HT1080 (cell line): ENCODE results near the gene CCDC127. TPM values are rescaled to one million over a fixed set of nuclear protein-coding genes. Genes with fewer than 3 reads are reported as not detected.
"Not testable (repeated sequence)": the region's sequence is repeated elsewhere in the genome, so short reads cannot be mapped to it uniquely, and the experiment has no call there.

Experiments
- DNase-seq: peaks from one replicate; pipeline ENCODE4 v3.0.0-alpha.2; 2015; ENCODE audit warnings: low read depth
- total RNA-seq: library from RNA; depleted of rRNA; stranded (reverse); fragments of >200 nt; shearing (Covaris generic); gene quantifications from 2 replicates; pipeline ENCODE4 v1.2.3, GENCODE V29; 2014

The CCDC127 gene
- total RNA-seq, 1 experiment from 2014 or later: 4.1 TPM

DNA sequence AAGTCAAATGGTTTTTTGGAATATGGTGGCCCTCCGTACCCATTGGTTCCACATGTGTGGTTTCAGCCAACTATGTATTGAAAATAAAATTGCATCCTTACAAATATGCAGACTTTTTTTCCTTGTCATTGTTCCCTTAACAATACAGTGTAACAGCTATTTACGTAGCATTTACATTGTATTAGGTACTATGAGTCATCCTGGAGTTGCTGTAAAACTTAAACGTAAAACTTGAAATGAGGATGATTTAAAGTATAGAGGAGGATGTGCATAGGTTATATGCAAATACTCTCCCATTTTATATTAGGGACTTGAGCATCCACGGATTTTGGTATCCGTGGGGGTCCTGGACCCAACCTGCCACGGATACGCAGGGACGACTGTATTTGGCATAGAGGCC is 16.5 kb upstream of the CCDC127 start:
- no peak for DNase-seq

DNA sequence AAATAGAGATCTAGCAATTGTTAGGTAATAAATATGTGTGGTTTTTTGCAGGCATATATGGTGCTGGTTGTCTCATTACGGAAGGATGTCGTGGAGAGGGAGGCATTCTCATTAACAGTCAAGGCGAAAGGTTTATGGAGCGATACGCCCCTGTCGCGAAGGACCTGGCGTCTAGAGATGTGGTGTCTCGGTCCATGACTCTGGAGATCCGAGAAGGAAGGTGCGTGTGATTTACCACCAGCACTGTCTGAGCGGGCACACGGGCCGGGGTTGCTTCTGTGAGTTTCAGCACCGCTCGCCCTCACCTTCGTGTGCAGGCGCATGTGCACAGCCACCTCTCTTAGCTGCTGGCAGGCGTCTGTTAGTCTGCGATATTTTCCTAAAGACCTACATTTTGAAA is 15.5 kb upstream of the CCDC127 start:
- DNase-seq: not testable (repeated sequence)

DNA sequence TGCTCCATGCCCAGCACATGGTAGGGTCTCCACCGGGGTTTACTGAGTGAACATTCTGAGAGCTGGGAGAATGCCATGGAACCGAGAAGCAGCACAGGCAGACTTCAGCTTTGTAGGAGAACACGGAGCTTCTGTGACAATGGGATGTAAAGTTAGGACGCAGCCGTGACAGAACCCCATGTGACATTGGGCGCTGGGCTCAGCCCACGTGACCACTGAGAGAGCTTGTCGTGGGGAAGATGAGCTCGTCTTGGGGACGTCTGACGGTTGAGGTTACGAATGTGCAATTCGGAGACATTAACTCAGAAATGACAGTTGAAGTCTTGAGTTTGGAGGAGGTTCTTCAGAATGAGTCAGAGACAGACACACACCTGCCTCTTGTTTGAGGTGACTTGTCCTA is 13.7 kb upstream of the CCDC127 start:
- DNase-seq: no peak

DNA sequence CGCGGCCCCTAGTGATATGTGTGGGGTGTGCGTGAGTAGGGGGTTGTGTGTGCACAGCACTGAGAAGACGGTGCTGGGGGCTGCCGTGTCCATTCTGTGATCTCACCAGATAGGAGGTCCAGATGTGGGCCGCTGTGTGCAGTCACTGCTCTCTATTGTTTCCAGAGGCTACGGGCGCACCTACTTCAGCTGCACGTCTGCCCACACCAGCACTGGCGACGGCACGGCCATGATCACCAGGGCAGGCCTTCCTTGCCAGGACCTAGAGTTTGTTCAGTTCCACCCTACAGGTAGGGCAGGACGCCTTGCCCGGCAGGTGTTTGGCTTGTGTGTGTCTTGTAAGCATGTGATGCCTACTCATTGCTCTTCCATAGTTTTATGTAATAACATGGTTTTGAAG is 12.8 kb upstream of the CCDC127 start:
- DNase-seq: no peak

DNA sequence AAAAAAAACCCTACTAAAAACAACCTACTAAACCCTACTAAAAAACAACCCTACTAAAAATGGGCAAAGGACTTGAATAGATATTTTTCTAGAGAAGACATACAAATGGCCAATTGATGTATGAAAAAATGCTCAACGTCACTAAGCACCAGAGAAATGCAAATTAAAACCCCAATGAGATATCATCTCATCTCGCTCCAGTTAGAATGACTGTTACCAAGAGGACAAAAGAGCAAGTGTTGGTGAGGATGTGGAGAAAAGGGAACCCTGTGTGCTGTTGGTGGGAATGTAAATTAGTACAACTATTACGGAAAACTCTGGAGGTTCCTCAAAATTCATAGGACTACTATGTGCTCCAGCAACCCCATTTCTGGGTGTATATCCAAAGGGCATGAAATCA is 10.9 kb upstream of the CCDC127 start:
- no peak for DNase-seq

DNA sequence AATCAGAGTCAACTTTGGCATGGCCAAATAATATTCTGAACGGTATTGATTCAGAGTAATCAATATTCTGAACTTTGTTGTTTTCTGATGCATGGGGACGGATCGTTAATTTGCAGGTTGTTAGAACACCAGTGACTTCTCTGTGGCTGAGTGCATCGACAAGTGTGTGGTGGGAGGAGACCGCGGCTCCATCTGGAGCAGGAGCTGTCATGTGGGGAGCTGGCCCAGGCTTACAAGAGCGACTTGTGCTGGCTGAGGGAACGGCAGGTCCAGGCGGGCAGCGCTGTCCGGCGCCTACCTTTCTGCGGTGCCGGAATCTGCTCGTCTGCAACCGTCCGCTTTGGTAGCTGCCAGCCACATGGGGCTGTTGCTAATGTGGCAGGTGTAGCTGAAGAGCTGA is 9.4 kb upstream of the CCDC127 start:
- DNase-seq: not testable (repeated sequence)

DNA sequence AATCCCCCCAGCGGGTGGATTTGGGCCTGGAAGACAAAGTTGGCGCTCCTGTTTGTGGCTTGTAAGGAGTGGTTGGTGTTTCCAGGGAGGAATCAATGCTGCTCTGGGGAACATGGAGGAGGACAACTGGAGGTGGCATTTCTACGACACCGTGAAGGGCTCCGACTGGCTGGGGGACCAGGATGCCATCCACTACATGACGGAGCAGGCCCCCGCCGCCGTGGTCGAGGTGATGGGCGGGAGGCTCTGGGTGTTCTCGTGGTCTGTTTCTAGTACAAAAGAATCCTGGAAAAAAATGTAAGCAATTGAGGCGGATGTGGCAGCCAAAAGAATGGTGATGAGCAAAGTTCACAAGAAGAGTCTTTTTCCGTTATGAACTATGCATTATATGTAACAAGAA is 7.4 kb upstream of the CCDC127 start:
- no peak for DNase-seq

DNA sequence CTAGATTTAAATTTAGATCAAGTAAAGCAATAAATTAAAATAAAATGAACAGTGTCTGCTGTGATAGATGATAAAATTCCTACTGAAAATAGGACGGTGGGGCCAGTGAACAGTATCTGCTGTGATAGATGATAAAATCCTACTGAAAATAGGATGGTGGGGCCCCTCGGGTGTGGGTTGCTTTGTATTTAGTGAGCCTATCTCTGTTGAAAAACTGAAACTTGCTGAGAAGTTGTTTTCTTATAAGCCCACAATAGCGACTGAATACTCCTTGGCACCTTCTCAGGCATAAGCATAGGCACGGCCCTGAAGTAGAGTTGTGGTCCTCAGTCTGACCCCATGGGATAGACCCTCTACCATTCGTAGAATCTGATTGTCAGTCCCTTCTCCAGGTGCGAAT is 5.8 kb upstream of the CCDC127 start:
- no peak for DNase-seq

DNA sequence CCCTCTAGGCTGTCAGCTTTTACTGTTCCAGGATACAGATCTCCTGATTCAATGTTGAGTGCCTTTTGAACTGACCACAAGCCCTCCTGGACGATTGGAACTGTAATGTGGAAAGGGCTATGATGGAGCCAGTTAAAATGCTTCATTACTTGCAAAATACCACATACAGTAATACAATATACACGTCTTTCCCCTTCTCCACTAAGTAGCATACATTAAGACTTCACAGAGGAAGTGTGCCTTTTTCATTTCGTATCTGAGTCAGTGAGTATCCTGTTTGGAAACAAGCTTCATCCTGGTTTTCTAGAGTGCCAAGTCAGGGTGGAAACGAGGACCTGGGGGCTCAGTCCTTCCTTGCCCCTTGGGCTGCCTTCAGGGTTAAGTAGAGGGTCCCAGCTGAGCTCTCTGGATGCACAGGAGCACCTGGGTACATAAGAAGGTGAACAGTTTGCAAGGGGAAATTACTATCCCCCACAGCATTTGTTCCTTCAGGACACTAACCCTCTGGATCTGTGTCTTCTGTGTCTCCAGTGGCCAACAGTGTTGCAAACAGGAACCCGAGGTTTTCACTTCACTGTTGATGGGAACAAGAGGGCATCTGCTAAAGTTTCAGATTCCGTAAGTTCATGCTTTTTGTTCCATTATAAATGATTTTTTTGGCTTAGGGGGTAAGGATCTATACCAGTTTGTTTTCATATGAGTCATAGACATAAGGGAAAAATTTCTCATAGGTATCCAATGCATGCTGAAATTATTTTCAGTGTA is 5.2 kb upstream of the CCDC127 start:
- peak; percentile 66 for DNase-seq

DNA sequence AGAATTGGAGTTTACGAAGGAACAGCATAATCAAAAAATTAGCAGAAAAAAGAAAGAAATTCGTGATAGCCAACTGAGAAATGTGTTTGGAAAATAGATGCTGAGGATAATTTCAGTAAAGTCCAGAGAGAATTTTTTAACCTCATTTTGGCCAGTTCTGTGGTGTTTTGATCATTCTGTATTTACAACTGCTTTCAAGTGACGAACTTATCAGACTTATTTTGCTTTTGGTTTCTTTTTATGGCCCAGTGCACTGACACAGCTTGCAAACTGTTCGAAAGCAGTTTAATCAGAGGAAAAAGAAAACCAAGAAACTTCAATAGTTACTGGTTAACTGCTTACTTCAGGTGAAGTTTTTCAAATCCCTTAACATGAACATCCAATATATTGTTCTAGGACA is 2.0 kb upstream of the CCDC127 start:
- DNase-seq: no peak

DNA sequence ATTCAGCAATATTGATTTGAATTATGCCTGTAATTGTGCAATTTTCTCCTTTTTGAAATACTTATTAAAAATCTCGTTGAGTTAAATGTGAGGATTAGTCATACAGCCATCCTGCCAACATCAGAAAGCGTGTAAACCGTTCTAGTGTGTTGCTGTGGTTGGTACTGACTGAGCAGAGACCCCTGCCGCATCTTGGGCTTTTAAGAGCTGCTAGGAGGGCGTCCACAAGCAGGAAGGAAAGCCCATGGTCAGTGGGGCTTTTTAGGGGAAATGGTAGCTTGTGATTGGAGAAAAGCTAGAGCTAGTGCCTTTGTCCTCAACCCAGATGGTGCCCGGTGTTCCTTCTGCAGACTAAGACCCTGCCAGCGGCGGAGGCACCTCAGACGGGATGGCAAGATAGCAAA is 1.5 kb upstream of the CCDC127 start:
- DNase-seq: peak; percentile 47

DNA sequence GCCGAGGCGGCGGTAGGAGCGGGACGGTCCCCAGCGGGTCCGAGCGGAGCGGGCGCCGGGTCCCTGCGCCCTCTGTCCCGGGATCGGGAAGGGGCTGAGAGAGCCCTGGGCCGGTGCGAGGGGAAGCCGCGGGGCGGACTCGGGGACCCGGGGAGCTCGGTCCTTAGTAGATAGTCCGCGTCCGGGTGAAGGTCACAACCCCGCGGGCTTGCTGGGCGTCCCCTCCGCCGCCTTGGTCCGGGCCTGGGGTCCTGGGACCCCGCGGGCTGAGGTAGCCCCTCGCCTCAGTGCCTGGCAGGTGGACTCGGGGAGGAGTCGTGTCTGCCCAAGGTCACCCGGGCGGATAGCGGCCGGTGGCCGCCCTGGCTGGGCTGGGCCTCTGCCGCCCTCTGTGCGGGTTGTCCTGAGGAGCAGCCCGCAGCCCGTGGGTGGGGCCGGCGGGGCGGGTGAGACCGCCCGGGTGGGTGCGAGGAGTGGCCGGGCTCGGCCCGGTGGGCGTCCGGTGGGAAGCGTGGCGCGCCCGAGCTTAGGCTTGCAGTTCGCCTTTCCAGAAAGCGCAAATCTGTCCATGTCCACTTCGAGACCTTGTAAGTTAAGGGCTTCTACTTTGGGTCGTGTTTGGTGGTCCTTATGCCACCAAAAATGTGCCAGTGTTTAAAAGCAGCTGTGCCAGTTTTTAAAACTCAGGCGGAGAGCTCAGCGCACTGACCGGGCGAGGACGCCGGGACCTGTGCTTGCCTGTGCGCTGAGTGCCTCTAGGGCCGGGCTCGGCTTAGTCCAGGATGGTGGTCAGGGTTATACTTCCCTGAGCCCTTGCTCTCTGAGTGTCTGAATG is 721 bp upstream of the CCDC127 start:
- peak; percentile 34 for DNase-seq

DNA sequence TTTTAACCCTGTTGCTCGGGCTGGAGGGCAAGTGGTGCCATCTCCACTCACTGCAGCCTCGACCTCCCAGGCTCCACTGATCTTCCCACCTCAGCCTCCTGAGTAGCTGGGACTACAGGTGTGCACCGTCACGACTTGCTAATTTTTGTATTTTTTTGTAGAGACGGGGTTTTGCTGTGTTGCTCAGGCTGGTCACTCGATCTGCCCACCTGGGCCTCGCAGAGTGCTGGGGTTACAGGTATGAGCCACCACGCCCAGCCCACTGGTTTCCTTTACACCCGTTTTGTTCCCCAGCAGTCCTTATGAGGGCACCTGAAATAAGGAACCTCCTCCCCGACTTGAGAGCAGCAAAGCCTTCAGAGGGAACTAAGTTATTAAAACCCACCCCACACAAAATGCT is 1.9 kb downstream of the CCDC127 start:
- DNase-seq: not testable (repeated sequence)

DNA sequence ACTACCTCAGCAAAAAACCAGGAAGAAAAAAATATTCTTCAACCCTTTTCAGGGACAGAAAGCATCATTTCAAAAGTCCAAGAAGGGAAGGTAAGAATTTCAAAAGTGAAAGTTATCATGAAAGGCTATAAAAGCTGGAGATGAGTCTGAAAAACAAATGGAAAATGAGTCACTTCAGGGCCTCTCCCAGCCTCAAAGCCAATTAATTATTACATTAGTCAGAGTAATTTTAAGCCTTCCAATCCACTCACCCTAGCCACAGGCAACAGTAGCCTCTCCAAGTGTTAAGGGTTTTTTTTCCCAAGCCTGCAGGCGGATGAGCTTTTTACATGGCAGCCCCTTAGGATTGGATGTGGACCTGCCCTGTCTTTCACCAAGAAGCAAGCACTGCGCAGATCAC is 2.7 kb downstream of the CCDC127 start:
- peak; percentile 44 for DNase-seq

DNA sequence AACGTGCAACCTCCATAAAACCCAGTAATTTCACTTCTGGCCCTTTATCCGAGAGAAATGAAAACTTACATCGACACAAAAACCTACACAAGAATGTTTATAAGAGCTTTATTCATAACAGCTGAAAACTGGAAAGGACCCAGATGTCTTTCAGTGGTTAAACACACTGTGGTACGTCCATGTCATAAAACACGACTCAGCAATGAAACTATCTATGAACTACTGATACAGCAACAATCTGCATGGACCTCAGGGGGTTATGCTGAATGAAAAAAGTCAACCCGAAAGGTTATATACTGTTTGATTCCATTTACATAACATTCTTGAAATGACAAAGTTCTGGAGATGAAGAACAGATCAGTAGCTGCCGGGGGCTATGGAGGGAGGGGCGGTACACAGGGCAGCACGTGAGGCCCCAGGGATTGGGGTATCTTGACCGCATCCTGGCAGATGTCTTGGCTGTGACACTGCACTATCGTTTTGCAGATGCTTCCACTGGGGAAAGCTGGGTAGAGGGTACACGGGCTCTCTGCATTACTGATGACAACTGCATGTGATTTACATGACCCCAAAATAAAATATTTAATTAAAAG is 4.1 kb downstream of the CCDC127 start:
- DNase-seq: no peak

DNA sequence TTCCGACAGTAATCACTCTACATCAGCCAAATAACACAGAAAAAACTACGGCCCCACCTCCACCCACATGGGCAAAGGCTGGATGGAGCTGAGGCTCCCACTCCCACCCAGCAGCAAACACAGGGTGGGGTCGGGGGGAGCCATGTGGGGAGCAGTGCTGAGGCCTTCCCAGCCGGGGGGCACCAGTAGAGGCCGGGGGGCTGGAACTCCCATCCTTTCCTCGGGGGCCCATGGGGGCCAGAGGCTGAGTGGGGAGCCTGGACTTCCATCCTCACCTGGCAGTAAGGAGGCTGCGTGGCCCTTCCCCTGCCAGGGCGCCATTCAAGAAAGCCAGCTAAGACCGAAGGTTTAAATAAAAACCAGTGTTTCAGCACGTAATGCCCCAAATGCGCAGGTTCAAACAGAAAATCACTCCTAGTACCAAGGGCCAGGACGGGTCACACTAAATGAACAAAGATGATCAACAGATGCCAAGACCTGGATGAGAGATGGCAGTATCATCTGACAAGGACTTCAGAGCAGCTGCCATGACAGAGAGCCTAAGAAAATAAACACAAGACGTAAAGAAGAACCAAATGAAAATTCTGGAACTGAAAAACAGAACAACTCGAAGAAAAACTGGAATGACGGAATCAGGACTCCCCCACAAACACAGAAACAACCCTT is 9.4 kb downstream of the CCDC127 start:
- no peak for DNase-seq

DNA sequence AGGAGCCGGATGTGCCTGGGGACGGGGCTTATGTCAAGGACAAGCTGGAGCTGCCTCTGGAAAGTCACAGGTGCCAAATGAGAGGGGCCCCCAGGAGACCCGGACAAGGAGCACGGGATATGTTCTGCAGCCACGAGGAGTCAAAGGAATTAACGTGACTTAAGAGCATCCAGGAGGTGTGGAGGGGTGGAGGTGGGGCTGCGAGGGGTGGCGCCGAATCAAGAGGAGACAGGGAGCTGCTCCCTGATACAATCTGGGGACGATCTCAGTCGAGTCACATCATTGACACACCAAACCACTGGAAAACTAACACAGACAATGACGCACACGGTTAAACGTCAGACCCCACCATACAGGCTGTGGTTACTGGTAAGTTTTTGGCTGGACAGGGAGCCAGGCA is 10.4 kb downstream of the CCDC127 start:
- DNase-seq: no peak

DNA sequence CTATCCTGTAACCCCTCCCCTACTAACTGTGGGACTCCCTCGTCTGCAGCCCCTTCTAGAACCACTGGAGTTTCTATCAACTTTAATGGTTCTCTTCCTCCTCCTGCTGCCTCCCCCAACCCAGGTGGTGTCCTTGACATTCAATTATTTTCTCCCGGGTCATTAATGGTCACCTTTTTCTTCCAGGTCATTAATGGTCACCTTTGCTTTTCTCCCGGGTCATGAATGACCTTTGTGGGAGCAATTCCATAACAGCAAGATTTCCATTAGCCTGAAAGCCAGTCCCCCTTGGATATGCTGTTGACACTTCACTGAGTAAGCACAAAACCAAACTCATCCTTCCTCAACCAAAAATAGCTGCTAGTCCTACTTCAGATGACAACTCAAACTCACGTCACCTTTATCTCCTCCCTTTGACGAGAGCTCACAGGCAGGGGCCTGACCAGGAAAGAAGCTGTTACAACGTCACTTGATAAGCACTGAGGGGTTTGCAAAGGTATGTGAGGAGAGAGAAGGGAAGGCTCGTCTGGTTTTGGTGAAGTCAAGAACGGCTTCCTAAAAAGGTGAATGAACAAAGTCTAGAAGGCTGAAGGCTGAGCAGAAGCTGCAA is 10.9 kb downstream of the CCDC127 start:
- DNase-seq: no peak

DNA sequence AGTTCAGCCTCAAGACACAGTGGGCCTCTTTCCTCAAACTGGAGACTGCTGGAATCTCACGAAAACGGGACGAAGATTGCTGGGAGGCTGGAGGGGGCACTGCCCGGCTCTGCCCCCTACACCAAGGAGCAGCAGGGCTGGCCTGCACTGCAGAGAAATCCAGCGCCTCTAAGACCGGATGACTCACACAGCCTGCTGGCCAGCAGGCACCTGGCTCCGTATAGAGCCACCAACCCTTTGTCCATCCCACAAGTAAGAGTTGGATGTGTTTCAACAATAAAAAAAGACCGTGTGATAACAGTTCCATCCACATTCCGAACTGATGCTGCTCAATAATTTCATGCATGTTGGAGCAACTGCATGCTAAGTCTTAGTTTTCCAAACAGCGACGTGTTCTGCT is 11.5 kb downstream of the CCDC127 start:
- DNase-seq: peak; percentile 45

DNA sequence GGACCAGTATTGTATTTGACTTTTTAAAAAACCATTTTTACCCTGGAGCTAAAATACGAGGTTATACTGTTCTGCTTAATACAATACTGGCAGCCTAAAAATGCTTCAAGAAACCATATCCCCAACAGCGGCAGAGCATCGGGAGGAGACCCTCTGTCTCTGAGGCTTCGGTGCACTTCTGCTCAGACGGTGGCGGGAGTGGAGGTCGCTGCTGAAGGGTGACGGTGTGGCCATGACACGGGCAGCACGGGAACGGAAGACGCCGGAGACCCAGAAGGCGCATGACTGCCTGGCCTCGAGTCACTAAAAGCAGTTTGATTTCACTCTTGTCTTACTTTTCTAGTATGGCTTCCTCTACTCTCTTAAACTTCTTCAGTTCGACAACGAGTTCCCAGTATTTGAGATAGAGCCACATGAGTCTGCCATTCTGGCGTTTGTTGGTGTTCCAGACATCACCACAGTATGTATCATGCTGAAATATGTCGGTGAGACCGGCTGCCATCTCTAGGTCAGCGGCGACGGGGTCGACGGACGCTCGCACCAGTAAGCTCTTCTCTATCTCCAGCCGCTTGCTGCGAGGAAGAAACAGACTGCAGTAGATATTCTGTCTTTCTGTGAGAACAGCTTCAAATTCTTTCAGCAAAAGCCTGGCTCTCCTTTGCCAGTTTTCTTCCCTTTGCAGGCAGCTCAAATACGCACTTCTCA is 12.8 kb downstream of the CCDC127 start:
- DNase-seq: no peak

DNA sequence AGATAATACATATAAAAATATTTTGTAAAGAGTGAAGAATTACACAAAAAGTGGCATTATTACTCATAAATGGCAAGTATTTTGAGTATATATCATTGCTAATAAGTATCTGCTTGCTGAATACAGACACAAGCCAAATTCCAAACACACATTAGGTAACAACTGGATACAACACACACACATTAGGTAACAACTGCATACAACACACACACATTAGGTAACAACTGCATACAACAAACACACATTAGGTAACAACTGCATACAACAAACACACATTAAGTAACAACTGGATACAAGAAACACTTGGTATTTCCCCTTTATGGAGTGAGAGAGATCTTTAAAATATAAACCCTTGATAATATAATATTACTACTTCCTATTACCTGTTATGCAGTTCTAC is 13.5 kb downstream of the CCDC127 start:
- no peak for DNase-seq
